Retina (tissue), 1 donor: Measurements from ENCODE around the gene LEP.
"Not testable (repeated sequence)": the region's sequence is repeated elsewhere in the genome, so short reads cannot be mapped to it uniquely, and the experiment has no call there.

Experiments used
- DNase-seq: peaks from one replicate; pipeline ENCODE4 v3.0.0-alpha.2; 2016

The LEP gene

DNA sequence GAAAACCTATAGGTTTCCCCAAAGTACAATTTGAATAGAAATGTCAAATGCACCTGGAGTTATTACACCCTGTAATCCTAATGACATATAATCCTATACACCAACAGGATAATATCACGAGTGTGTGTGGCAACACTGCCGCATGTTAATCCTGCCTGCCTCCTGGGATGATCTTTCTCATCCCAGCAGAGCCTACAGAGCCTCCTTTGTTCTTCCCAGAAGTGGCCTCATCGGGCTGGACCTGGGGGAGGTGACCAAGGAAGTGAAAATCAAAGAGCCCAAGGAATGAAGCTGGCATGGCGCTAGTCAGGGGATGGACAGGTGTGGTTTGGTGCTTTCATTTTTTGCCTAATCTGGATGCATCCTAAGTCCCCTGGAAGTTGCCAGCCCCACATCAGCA, 29.5 kb upstream of the LEP start:
- DNase-seq: no peak

DNA sequence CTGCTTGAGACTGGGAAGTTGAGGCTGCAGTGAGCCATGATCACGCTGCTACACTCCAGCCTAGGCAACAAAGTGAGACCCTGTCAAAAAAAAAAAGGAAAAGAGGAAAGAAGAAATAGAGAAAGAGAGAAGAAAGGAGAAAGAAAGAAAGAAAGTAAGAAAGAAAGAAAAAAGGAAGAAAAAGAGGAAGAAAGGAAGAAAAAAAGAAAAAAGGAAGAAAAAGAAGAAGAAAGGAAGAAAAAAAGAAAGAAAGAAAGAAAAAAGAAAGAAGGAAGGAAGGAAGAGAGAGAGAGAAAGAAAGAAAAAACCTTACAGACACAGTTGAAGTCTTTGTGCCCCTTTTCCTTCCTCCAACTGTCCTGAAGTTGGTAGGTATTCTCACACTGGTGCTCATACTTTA, 26.6 kb upstream of the LEP start:
- no peak for DNase-seq

DNA sequence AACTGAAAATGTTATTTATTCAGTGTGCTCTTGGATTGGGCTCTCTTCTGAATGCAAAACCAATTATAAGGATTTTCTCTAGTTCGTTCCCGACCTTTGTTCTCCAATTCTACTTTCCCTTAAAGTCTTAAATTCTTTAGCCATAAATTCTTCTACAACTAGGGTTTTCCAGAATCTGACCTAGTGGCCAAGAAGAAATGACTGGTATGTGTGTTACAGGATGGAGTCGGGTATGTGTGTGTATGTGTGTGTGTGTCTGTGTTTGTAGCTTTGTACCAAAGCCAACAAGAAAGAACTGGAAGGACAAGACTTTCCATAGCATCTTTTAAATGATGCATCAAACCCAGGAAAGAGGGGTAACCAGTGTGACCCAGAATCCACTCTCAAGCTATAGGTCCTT, 25.8 kb upstream of the LEP start:
- DNase-seq: no peak

DNA sequence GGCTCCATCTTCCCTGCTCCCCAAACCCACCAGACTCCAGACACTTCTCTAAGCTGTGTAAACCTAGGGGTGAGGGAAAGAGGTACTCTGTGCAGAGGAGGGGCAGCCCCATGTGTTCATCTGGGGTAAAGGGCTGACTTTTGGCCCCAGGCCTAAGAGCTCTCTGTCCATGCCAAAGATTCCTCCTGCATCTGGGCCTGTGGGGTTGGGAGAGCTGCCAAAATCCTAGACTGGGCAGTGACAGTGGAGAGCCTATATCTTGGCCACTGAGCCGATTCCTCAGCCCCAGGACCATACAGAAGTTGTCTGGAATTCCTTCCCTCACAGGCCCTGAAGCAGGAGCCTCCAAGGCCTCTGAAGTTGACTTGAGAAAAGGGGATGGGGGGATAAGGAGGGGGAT, 25.3 kb upstream of the LEP start:
- no peak for DNase-seq

DNA sequence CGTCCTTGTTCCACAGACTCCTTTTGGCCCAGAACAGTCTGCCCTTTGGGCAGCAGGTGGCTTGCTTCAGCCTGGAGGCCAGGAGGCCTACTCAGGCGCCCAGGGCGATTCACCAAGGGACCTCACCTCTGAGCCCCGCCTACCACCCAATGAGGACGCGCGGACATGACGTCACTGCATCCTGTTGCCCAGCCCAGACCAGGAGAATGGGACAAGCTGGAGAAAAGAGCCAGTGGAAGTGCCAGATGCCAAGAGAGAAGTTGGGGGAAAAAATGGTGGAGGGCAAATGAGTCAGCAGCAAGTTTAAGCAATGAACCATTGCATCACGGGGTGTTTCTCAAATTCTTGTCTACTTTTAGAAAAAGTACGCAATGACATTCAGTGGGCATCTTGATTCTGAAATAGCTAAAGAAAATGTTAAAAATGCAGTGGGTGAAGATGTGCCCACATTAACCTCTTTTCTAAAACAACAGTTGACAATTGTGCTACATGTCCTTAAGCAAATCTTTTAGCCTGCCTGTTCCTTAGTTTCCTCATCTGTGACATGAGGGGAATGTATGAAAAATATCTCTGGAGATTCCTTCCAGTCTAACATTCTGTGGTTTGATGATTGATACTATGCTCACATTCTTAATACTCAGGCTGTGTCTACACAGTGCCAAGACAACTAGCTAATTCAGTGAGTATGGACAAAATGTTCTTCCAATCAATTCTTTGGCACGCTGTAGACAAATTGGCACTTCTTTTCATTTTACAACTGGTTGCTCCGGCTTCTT, 23.9 kb upstream of the LEP start:
- no peak for DNase-seq

- no peak for DNase-seq
These were observed 23.0 kb upstream of the LEP start for GRCh38 chr7:128217967-128218652.

DNA sequence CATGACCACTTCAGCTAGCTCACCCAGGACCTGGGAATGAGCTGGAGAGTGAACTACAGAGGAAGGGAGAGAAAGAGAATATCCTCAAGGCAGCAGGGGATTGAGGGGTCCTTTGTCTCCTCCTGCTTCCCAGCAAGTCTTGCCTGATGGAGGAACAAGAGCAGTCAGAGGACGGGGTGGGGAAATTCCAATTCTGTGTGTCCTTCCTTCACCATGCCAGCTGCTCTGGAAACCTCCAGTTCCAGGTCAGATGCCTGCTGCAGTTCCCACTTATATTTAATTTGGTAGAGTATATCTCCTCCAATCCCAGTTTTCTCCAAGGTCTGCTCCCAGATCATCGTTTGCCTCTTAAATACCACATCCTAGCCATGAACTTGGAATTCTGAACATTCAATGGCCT, 21.4 kb upstream of the LEP start:
- no peak for DNase-seq

DNA sequence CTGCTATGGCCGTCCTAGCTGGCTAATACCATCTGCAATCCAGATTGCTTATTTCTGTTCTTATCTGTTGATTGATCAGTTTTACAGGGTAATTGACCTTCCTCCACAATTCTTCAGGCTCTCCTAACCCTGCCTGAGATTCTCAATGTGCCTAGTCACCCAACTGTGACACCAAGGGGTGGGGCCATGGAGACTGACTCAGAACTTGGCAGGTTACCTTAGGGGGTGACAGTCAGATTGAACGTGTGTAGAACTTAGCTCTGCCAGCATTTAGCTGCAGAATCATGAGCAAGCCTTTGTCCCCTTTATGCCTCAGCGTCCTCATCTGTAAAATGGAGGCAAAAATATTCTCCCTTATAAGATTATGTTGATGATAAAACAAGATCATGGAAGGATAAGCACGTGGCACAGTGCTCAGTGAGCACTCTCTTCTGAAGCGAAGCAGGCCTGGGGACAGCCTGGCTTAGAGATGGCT, 19.1 kb upstream of the LEP start:
- DNase-seq: no peak

- no peak for DNase-seq
These were observed 14.7 kb upstream of the LEP start for GRCh38 chr7:128226132-128226980.

- DNase-seq: no peak
These were observed 13.8 kb upstream of the LEP start for GRCh38 chr7:128227271-128227670.

GRCh38 chr7:128231021-128231420, 10.1 kb upstream of the LEP start:
- DNase-seq: no peak

DNA sequence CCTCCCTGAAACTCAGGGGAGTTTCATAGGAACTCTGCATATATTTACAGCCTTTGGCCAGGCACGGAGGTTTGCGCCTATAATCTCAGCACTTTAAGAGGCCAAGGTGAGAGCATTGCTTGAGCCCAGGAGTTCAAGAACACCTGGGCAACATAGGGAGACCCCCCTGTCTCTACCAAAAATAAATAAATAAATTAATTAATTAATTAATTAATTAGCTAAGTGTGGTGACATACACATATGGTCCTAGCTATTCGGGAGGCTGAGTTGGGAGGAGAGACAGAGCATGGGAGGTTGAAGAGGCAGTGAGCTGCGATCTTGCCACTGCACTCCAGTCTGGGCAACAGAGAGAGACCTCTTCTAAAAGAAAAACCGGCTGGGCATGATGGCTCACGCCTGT, 9.4 kb upstream of the LEP start:
- DNase-seq: no peak

DNA sequence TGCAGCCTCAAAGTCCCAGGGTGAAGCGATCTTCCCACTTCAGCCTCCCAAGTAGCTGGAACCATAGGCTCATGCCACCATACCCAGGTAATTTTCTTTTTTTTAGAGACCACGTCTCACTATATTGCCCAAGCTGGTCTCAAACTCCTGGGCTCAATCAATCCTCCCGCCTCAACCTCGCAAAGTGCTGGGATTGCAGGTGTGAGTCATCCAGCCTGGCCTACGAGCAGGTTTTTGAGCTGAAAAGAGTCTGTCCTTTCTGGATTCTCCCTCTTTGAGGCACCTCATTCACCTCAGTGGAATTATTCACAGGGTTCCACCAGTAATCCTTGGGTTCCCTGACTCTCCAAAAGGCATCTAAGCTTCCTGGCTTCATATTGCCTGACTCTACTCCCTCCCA, 7.6 kb upstream of the LEP start:
- DNase-seq: no peak

GRCh38 chr7:128234476-128235026, 6.5 kb upstream of the LEP start:
- DNase-seq: no peak

DNA sequence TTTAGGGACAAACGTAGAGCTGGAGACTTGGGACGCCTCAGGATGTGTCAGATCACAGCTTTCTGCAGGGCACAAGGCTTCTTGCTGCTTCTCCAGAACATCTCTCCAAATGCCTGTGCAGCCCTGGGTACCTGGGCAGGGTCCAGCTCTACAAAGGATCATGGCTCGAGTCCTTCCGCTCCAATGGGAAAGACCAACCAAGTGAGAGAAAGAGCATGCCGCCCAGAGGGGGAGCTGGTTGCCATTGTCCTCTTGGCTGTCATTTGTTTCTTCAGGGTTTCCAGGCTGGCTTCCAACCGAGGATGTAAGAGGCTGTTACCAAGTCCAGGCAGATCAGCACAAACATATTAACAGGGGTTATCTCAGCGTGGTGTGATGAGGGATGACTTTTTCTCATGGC, 5.6 kb upstream of the LEP start:
- peak; percentile 39 for DNase-seq

DNA sequence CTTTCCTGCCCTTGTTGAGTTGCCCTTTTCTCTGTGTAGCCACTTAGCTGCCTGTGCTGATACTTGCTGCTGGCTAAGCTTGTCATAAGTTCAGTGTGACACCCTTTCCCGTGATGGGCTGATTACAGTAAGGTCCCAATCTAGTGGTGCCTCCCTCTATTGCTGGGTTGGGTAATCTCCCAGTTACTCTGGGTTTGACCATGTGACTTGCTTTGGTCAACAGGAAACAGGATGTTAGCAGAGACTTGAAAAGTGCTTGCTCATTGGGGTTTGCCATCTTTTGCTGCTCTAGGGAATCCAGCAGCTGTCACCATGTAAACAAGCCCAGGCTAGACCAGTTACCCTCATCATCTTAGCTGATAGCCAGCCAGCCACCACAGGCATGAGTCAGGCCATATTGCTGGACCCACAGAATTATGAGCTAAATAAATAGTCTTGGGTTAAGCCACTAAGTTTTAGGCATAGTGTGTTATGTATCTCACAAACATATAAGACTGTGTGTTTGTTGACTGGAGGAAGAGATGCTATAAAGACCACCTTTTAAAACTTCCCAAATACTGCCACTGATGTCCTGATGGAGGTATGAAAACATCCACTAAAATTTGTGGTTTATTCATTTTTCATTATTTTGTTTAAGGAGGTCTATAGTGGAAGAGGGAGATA, 4.0 kb upstream of the LEP start:
- DNase-seq: no peak

- not testable (repeated sequence) for DNase-seq
These were observed 1.9 kb upstream of the LEP start for GRCh38 chr7:128239146-128239545.

DNA sequence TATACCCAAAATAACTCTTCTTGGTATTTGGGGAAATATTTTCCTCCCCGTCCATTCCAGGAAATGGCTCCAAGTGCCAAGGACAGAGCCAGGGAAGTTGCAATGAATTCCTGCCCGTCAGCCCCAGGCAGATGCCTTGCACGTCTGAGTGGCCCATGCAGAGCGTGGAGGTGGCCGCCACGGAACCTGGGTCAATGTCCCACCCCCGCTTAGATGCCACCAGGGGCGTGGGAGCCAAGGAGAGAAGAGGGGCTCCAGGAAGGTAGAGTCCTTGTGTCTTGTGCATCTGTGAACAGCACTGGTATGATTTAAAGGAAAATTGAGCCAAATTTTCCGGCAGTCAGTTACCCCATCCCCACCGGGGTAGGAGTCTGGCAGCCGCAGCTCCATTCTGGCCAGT, 1.6 kb downstream of the LEP start:
- DNase-seq: no peak

DNA sequence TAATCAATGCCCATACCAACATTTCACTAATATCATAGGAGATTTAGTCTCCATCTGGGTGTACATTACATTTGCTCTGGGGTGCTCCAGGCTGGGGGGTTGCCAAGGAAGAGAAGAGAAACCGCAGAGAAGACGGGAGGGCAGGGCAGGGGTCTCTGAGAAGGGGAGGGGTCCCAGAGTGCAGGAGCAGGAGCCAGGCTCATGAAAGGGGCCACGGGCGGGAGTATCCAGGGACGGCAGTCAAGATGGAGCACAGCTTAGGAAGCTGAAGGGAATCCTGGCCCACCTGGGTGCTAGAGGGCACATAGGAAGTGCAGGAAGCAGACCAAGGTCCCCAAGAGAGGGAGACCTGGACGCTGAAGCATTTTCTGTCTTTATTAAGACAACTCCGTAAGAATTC, 2.2 kb downstream of the LEP start:
- no peak for DNase-seq

GRCh38 chr7:128244861-128245260, 3.8 kb downstream of the LEP start:
- DNase-seq: no peak

GRCh38 chr7:128247108-128247507, 6.0 kb downstream of the LEP start:
- no peak for DNase-seq

DNA sequence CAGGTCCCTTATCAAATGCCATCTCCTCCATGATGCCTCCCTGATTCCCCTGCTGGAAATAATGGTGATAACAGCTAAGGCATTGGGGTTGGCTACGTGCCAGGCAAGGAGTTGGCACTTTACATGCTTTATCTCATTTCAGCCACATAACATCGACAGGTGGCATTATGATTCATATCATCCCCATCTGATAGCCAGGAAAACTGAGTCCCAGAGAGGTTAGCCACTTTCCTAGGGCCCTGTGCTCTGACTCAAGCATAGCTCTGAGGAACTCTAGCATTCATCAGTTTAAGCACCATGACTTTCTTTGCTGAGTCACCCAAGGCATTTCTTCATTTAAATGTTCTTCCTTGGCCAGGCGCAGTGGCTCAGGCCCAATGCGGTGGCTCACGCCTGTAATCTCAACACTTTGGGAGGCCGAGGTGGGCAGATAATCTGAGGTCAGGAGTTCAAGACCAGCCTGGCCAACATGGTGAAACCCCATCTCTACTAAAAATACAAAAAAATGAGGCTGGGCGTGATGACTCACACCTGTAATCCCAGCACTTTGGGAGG, 6.6 kb downstream of the LEP start:
- DNase-seq: no peak
